COLO668 (cell line): ENCODE results near the gene OR10AD1.
"Not testable (repeated sequence)": the region's sequence is repeated elsewhere in the genome, so short reads cannot be mapped to it uniquely, and the experiment has no call there.

Experiments
- DNase-seq: peaks from one replicate; lab custom pipeline; 2025; ENCODE audit not compliant: unreplicated experiment; lab: John Stamatoyannopoulos, UW

OR10AD1 gene, protein sequence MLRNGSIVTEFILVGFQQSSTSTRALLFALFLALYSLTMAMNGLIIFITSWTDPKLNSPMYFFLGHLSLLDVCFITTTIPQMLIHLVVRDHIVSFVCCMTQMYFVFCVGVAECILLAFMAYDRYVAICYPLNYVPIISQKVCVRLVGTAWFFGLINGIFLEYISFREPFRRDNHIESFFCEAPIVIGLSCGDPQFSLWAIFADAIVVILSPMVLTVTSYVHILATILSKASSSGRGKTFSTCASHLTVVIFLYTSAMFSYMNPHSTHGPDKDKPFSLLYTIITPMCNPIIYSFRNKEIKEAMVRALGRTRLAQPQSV

DNA sequence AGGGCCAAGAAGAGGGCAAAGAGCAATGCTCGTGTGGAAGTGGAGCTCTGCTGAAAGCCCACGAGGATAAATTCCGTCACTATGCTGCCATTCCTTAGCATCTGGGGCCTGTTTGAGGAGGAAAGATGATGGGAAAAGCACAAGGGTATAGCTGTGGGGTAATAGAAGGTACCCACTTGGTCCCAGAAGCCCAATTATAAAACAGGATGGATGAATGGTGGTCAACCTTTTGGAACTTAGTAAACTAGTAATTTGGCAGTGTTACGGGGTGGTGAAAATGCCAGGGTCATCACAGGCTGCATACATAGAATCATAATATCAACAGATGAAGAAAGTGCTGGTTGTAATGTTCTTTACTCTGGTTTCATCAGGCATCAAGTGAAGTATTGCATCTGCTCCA, at the start of gene OR10AD1:
Gene OR10AD1 (minus strand): TSS at position 101 of the 400 bp plus-strand sequence. CDS start 0 bp downstream, at position 101.
- DNase-seq = no peak

- no peak for DNase-seq
Measured at GRCh38 chr12:48247181-48247966, 44.3 kb upstream of the OR10AD1 start.

- DNase-seq = no peak
Measured at GRCh38 chr12:48237162-48237561, 34.1 kb upstream of the OR10AD1 start.

- DNase-seq = no peak
Measured at GRCh38 chr12:48235796-48236333, 32.8 kb upstream of the OR10AD1 start.

DNA sequence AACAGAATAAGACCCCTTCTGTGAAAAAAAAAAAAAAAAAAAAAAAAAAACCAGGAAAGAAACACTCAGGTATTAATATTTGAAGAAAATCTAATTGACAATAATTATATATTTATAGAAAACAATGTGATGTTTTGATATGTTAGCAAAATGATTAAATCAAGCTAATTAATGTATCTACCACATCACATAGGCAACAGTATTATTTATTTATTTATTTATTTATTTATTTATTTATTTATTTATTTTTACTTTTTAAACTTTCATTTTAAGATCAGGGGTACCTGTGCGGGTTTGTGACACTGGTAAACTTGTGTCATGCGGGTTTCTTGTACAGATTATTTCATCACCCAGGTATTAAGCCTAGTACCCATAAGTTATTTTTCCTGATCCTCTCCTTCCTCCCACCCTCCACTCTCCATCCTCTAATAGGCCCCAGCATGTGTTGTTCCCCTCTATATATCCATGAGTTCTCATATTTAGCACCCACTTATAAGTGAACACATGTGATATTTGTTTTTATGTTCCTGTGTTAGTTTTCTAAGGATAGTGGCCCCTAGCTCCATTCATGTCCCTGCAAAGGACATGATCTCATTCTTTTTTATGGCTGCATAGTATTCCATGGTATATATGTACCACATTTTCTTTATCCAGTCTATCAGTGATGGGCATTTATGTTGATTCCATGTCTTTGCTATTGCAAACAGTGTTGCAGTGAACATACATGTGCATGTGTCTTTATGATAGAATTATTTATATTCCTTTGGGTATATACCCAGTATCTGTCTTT, 28.3 kb upstream of the OR10AD1 start:
- DNase-seq = not testable (repeated sequence)

GRCh38 chr12:48224533-48224932, 21.4 kb upstream of the OR10AD1 start:
- DNase-seq = not testable (repeated sequence)

- no peak for DNase-seq
Measured at GRCh38 chr12:48221645-48222044, 18.6 kb upstream of the OR10AD1 start.

DNA sequence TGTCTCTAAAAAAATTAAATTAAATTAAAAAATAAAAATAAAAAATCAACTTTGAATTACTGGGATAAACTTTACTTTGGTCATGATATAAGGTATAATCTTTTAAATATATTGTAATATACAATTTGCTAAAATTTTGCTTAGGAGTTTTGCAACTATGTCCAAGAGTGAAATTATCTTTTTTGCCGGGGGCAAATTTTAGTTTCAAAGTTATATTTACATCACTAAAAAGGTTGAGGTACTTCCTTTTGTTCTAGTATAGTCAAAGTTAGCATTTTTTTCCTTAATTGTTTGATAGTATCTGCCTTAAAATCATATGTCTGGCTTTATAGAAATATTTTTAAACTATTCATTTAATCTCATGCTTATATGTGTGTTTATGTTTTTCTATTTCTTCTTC, 17.6 kb upstream of the OR10AD1 start:
- DNase-seq = no peak

GRCh38 chr12:48219631-48220030, 16.5 kb upstream of the OR10AD1 start:
- DNase-seq = no peak

- no peak for DNase-seq
Measured at GRCh38 chr12:48216785-48217184, 13.7 kb upstream of the OR10AD1 start.

GRCh38 chr12:48209495-48209894, 6.4 kb upstream of the OR10AD1 start:
- DNase-seq = not testable (repeated sequence)

DNA sequence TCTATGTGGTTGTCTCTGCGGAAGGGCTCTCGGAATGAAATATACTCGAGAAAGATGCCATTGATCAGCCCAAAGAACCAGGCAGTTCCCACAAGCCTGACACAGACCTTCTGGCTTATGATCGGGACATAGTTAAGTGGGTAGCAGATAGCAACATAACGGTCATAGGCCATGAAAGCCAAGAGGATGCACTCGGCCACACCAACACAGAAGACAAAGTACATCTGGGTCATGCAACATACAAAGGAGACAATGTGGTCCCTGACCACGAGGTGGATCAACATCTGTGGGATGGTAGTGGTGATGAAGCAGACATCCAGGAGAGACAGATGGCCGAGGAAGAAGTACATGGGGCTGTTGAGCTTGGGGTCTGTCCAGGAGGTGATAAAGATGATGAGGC, 326 bp downstream of the OR10AD1 start:
- DNase-seq = no peak

DNA sequence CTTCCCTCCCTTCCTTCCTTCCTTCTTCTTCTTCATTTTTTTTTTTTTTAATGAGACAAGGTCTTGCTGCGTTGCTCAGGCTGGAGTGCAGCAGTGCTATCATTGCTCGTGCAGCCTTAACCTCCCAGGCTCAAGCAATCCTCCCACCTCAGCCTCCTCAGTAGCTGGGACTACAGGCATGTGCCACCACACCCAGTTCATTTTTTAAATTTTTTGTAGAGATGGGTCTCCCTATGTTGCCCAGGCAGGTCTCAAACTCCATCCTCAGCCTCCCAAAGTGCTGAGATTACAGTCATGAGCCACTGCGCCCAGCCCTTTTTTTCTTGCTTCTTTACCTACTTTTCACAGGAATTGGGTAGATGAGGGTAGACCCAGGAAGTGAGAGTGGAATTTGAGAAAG, 1.6 kb downstream of the OR10AD1 start:
- DNase-seq = no peak

GRCh38 chr12:48201091-48201490, 2.0 kb downstream of the OR10AD1 start:
- DNase-seq = no peak

GRCh38 chr12:48199774-48200221, 3.3 kb downstream of the OR10AD1 start:
- DNase-seq = no peak

- no peak for DNase-seq
Measured at GRCh38 chr12:48198985-48199384, 4.1 kb downstream of the OR10AD1 start.

- peak; percentile 22 for DNase-seq
Measured at GRCh38 chr12:48198672-48198971, 4.5 kb downstream of the OR10AD1 start.

- DNase-seq = peak; percentile 91
Measured at GRCh38 chr12:48197971-48198671, 5.0 kb downstream of the OR10AD1 start.

GRCh38 chr12:48197549-48197970, 5.5 kb downstream of the OR10AD1 start:
- no peak for DNase-seq

- DNase-seq = no peak
Measured at GRCh38 chr12:48194799-48195201, 8.3 kb downstream of the OR10AD1 start.

- DNase-seq = no peak
Measured at GRCh38 chr12:48193623-48194022, 9.5 kb downstream of the OR10AD1 start.
